GM20000 (cell line): ENCODE measurements around the gene AMPD2.

Experiments used
- DNase-seq: peaks from one replicate; pipeline ENCODE4 v3.0.0; 2012; ENCODE audit warnings: low spot score
- TF ChIP-seq, protein P1 (sequence below): IDR thresholded peaks from 2 replicates; pipeline ENCODE4 v1.5.1; 2012; ENCODE audit warnings: mild to moderate bottlenecking, control low read depth; ENCODE audit errors: extremely low read depth, missing control alignments

AMPD2 gene

DNA sequence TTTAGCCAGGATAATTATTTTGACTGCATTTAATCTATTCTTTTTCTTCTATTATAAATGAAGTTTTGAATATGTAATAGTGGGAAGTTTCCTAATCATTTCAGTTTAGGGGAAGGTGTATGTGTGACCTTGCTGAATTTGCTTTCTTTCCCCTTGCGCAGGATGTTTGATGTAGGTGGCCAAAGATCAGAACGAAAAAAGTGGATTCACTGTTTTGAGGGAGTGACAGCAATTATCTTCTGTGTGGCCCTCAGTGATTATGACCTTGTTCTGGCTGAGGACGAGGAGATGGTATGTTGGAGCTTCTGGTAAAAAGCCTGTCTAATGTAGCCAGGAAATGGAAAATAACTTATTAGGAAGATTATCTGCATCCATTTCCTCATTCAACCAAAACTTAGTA lies 33.6 kb upstream of the AMPD2 start:
- DNase-seq, result no peak
- TF ChIP-seq, protein P1, sequence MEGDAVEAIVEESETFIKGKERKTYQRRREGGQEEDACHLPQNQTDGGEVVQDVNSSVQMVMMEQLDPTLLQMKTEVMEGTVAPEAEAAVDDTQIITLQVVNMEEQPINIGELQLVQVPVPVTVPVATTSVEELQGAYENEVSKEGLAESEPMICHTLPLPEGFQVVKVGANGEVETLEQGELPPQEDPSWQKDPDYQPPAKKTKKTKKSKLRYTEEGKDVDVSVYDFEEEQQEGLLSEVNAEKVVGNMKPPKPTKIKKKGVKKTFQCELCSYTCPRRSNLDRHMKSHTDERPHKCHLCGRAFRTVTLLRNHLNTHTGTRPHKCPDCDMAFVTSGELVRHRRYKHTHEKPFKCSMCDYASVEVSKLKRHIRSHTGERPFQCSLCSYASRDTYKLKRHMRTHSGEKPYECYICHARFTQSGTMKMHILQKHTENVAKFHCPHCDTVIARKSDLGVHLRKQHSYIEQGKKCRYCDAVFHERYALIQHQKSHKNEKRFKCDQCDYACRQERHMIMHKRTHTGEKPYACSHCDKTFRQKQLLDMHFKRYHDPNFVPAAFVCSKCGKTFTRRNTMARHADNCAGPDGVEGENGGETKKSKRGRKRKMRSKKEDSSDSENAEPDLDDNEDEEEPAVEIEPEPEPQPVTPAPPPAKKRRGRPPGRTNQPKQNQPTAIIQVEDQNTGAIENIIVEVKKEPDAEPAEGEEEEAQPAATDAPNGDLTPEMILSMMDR, result no peak

DNA sequence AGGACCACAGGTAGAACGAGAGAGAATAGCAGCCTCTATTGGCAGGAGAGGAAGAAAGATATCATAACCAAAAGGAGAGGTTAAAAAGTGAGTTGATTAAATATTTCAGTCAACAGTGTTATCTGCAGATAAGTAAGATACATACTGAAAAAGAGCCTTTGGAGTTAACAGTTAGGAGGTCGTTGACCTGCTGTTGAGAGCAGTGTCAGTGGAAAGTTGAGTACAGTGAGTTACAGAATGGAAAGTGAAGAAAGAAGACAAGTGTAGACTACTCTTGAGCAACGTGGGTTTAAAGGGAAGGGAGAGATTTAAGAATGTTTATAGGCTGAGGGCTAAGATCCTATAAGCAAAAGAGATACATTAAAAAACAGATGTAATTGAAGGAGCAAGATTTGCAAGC lies 30.5 kb upstream of the AMPD2 start:
- TF ChIP-seq, protein P1, result no peak
- no peak for DNase-seq

DNA sequence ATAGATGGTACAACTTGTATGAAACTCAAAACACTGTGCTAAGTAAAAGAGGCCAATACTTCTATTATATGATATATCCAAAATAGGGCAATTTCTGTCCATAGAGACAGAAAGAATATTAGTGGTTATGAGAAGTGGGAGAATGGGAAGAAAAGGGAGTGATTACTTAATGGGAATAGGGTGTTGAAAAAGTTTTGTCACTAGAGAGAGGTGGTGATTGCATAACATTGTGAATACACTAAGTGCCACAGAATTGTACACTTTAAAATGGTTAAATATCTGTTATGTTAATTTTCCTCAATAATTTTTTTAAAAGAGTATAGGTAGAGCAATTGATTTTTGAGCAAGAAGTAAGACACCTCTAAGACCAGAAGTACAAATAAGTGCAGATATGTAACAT lies 30.0 kb upstream of the AMPD2 start:
- TF ChIP-seq, protein P1, result no peak
- DNase-seq, result no peak

DNA sequence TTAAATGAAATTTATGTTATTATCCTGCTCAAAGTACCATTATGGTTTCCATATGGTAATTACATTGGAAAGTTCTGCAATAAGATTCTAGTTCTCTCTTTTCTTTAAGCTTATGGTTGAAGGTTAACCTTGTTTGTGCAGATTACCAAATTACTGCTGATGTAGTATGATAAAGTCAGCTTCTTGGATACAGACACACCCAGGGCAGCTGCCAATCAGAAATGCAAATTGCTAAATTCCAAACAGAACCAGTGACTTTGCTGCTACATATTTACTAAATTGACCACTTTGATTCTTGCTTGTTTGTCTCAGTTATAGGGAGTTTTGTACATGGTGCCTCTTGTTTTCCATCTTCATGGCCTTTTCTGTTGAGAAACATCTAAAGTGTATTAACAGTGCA lies 26.7 kb upstream of the AMPD2 start:
- no peak for DNase-seq
- TF ChIP-seq, protein P1, result no peak

DNA sequence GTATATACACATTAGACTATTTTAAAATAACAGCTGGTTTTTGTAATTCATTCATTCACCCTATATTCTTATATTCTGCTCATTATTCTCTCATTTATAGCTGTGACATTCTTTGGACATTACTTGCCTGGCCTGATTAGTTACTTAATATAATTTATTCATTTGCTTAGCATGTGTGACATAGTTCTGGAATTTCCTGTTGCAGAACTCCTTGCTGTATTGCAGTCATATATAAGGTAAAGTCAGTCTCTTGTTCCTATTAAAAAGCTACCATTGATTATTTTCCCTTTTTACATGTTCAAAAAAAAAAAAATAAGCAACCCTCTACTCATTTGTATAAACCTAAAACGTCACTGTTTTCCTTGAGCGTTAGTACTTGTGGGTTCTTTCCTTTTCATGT lies 24.1 kb upstream of the AMPD2 start:
- TF ChIP-seq, protein P1, result no peak
- DNase-seq, result no peak

- DNase-seq, result no peak
- TF ChIP-seq, protein P1, result no peak
Measured at GRCh38 chr1:109598156-109598555, 21.5 kb upstream of the AMPD2 start.

DNA sequence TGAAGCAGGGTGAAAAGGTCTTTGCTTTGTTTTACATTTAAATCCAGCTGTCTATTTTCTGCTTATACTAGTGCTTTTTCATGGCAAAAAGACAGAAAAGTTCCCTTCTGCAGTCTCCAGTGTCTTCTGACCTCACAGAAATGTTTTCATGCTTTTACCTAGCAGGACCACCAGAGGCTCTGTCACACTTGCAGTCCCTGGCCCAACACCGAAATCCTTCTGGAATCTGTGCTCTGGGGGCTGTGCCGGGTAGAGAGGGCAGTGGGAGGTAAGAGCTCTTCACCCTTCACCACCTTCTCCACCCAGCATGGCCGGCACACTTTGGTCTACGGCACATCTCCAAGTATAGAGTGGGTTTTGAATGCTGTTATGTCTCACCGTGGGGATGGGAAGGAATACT lies 21.0 kb upstream of the AMPD2 start:
- TF ChIP-seq, protein P1, result no peak
- DNase-seq, result no peak
